Body of pancreas (tissue), 4 donors: Measurements from ENCODE around the gene CA5A. TPM values are rescaled to one million over a fixed set of nuclear protein-coding genes. Genes with fewer than 3 reads are reported as not detected.

ENCODE experiments used
- ATAC-seq: fragments of 150-250 bp; one replicate; pipeline ENCODE4 v1.9.1; 2016
- DNase-seq, 4 donors: peaks; one replicate each; pipeline ENCODE4 v3.0.0-alpha.2; 2019
- H3K27ac ChIP-seq, 4 donors: fragments of 200-600 bp; sonication (generic); 1 replicate in 3 of 4; 2 replicates in 1 of 4; pipeline versions ENCODE4 v1.5.1 to v1.6.1; 2016 to 2019; ENCODE audit warnings: mild to moderate bottlenecking in 1 of 4, mixed read lengths in 1 of 4, moderate library complexity in 1 of 4
- H3K27me3 ChIP-seq, 2 donors: fragments of 200-600 bp; sonication (generic); one replicate each; pipeline ENCODE4 v1.6.0; 2016; ENCODE audit warnings: mild to moderate bottlenecking in 1 of 2
- H3K36me3 ChIP-seq, 2 donors: fragments of 200-600 bp; sonication (generic); replicated peaks in 1 of 2; 2 replicates each; pipeline ENCODE4 v1.5.1; 2016; ENCODE audit warnings: low read depth in 2 of 2; ENCODE audit not compliant: insufficient read depth in 1 of 2
- H3K4me1 ChIP-seq: fragments of 200-600 bp; sonication (generic); one replicate; pipeline ENCODE4 v1.6.0; 2016
- H3K4me3 ChIP-seq, 2 donors: fragments of 200-600 bp; sonication (generic); 1 replicate in 1 of 2; 2 replicates in 1 of 2; pipeline ENCODE4 v1.5.1; 2016 to 2019
- H3K9me3 ChIP-seq, 3 donors: fragments of 200-600 bp; sonication (generic); 1 replicate in 2 of 3; 2 replicates in 1 of 3; pipeline ENCODE4 v1.5.1; 2016
- CTCF ChIP-seq, 7 experiments: fragments of 450-650 bp in 4 of 7; fragments of 200-600 bp in 3 of 7; sonication (generic) in 3 of 7; IDR thresholded peaks; one replicate each; pipeline ENCODE4 v1.5.1; 2016 to 2019; ENCODE audit warnings: antibody characterized with exemption in 7 of 7
- POLR2A ChIP-seq, 3 donors: fragments of 450-650 bp; IDR thresholded peaks; one replicate each; pipeline ENCODE4 v1.6.1; 2016; ENCODE audit warnings: antibody characterized with exemption in 3 of 3, mild to moderate bottlenecking in 2 of 3
- WGBS, 2 donors: methylation state at CpG; one replicate each; pipeline ENCODE4 v1.1.5; 2017; 5-methylcytosine and 5-hydroxymethylcytosine counted together
- intact Hi-C: fragments of 100-400 bp; cut with DNase I; formaldehyde crosslinking; loops from one replicate; pipeline ENCODE4 v1.15.1; 2023
- total RNA-seq, 2 donors: library from RNA; depleted of rRNA; stranded (reverse); fragments of >200 nt; gene quantifications; one replicate each; pipeline ENCODE4 v1.1.0, GENCODE V29; 2016

CA5A gene
- total RNA-seq, 2 donors from 2014 or later: not detected

- no peaks in the 10 kb centered on the region for H3K27me3 ChIP-seq
- intact Hi-C loops: no loop called here
- no peak for ATAC-seq
- no peak overlapping the region for H3K27ac ChIP-seq
- peaks cover 20% of the 10 kb centered on the region for H3K4me1 ChIP-seq
- WGBS, 2 donors: 13 to 39% methylated on average over 1 to 4 of the region's 4 CpGs
- no peaks in the 10 kb centered on the region for H3K36me3 ChIP-seq
- TF ChIP-seq CTCF (IDR thresholded peaks at IDR 0.05) (no peak), POLR2A (IDR thresholded peaks at IDR 0.05) (no peak)
- DNase-seq: no peak
- no peak overlapping the region for H3K4me3 ChIP-seq
- H3K9me3 ChIP-seq: no peaks in the 10 kb centered on the region
Observed at GRCh38 chr16:87927195-87927562, 9.2 kb downstream of the CA5A start.

GRCh38 chr16:87926246-87927194 is 9.8 kb downstream of the CA5A start:
- ATAC-seq (no peak), DNase-seq (no peak)
- peaks cover 25% of the 10 kb centered on the region for H3K4me1 ChIP-seq

GRCh38 chr16:87924811-87925670 is 11.3 kb downstream of the CA5A start:
- ATAC-seq: peak; percentile 75

More at GRCh38 chr16:87926246-87927194, 9.8 kb downstream of the CA5A start:
- Histone ChIP-seq H3K4me3 (no peak overlapping the region), H3K27ac (peak overlapping the region in 1 of 4 donors; percentile 43), H3K36me3 (no peaks in the 10 kb centered on the region), H3K27me3 (no peaks in the 10 kb centered on the region), H3K9me3 (no peaks in the 10 kb centered on the region)
- intact Hi-C loops: no loop called here
- TF ChIP-seq POLR2A (IDR thresholded peaks at IDR 0.05) (no peak), CTCF (IDR thresholded peaks at IDR 0.05) (no peak)
- WGBS, 2 donors: 70 to 82% methylated on average over 26 to 42 of the region's 44 CpGs

More at GRCh38 chr16:87924811-87925670, 11.3 kb downstream of the CA5A start:
- intact Hi-C loops: no loop called here
- Histone ChIP-seq H3K36me3 (no peaks in the 10 kb centered on the region), H3K9me3 (no peaks in the 10 kb centered on the region), H3K4me3 (no peak overlapping the region), H3K27ac (peak overlapping the region; percentile 7 to 72 (median 52)), H3K27me3 (no peaks in the 10 kb centered on the region), H3K4me1 (peaks cover 34% of the 10 kb centered on the region)
- TF ChIP-seq CTCF (IDR thresholded peaks at IDR 0.05): peak in 3 of 7 experiments; percentile 22 to 28 (median 23)
- peak in 1 of 3 donors; percentile 11 for TF ChIP-seq POLR2A (IDR thresholded peaks at IDR 0.05)
- WGBS, 2 donors: 63 to 65% methylated on average over 24 of the region's 26 CpGs
- DNase-seq: peak; percentile 72 to 91 (median 84)
